GM20000 (cell line): ENCODE results near the gene MAT2B.

Source experiments
- DNase-seq: peaks from one replicate; pipeline ENCODE4 v3.0.0; 2012; ENCODE audit warnings: low spot score
- TF ChIP-seq, protein P1 (sequence below): IDR thresholded peaks from 2 replicates; pipeline ENCODE4 v1.5.1; 2012; ENCODE audit warnings: mild to moderate bottlenecking, control low read depth; ENCODE audit errors: extremely low read depth, missing control alignments

MAT2B gene

DNA sequence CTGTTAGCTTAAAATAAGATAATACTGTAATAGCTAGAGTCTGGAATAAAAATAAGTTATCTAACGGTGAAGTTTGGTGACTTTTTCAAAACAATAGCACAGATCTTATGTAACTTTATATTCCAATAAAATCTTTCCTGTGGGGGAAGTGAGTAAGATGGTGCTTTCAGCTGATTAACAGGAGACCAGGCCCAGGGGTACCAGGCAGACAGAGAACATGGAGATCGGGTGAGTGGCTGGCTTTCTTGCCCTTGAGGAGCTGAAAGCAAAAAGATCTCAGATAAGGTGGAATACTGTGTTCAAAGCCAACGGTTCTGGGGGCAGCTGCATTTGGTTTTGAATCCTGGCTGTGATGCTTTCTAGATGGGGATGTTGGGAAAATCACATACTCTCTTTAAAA lies 61.3 kb downstream of the MAT2B start:
- no peak for DNase-seq
- TF ChIP-seq, protein P1, sequence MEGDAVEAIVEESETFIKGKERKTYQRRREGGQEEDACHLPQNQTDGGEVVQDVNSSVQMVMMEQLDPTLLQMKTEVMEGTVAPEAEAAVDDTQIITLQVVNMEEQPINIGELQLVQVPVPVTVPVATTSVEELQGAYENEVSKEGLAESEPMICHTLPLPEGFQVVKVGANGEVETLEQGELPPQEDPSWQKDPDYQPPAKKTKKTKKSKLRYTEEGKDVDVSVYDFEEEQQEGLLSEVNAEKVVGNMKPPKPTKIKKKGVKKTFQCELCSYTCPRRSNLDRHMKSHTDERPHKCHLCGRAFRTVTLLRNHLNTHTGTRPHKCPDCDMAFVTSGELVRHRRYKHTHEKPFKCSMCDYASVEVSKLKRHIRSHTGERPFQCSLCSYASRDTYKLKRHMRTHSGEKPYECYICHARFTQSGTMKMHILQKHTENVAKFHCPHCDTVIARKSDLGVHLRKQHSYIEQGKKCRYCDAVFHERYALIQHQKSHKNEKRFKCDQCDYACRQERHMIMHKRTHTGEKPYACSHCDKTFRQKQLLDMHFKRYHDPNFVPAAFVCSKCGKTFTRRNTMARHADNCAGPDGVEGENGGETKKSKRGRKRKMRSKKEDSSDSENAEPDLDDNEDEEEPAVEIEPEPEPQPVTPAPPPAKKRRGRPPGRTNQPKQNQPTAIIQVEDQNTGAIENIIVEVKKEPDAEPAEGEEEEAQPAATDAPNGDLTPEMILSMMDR = no peak

DNA sequence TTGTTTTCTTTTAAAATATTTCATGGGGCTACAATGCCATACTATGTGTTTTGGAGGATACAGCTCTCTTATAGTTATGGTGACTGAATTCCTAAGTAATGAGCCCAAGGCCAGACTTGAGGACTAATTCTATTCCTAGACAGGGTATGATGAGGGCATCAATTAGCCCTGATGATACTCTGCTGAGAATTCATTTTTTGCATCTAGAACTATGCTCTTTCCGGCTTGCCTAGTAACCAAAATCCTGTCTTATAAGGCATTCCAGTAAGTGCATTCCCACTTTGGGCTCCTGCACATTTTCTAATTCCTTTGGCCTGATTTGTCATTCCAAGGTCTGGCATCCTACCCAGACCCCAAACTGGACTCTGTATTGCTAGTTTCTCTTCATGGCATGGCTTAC lies 62.4 kb downstream of the MAT2B start:
- DNase-seq = no peak
- TF ChIP-seq, protein P1 = no peak
